HCT116 (cell line): ENCODE measurements around the gene C3orf20.

Source experiments
- CTCF ChIP-seq, 3 experiments: fragments of 200-600 bp in 1 of 3; sonication (generic) in 1 of 3; IDR thresholded peaks in 2 of 3; conservative IDR thresholded peaks in 1 of 3; 2 replicates each; pipeline ENCODE4 v1.5.1; 2012 to 2017; ENCODE audit warnings: low read depth in 2 of 3, low read length in 2 of 3, antibody characterized with exemption in 1 of 3, borderline replicate concordance in 1 of 3, control low read depth in 1 of 3, mild to moderate bottlenecking in 1 of 3, mixed read lengths in 1 of 3, mixed run types in 1 of 3, moderate library complexity in 1 of 3; ENCODE audit not compliant: insufficient read depth in 1 of 3
- EZH2 ChIP-seq: fragments of 200-600 bp; sonication (generic); IDR thresholded peaks from 2 replicates; pipeline ENCODE4 v1.6.1; 2017; ENCODE audit warnings: antibody characterized with exemption, mixed run types
- MAX ChIP-seq: IDR thresholded peaks from 2 replicates; pipeline ENCODE4 v1.6.1; 2012
- POLR2A ChIP-seq: IDR thresholded peaks from 2 replicates; pipeline ENCODE4 v1.7.0; 2011; ENCODE audit warnings: borderline replicate concordance; ENCODE audit not compliant: insufficient read depth, insufficient read length; ENCODE audit errors: extremely low read depth
- POLR2AphosphoS5 ChIP-seq: IDR thresholded peaks from 2 replicates; pipeline ENCODE4 v1.6.1; 2011; ENCODE audit warnings: mild to moderate bottlenecking, low read depth, low read length, moderate library complexity
- SIN3A ChIP-seq: IDR thresholded peaks from 2 replicates; pipeline ENCODE4 v1.6.1; 2012; ENCODE audit warnings: low read depth
- ZNF274 ChIP-seq: fragments of 200-500 bp; sonication (Bioruptor generic); IDR thresholded peaks from 2 replicates; pipeline ENCODE4 v1.6.1; 2014; ENCODE audit warnings: mild to moderate bottlenecking, low read depth, low read length, inconsistent platforms
- TF ChIP-seq, protein P1 (sequence below): IDR thresholded peaks from 2 replicates; pipeline ENCODE4 v1.6.1; 2012; ENCODE audit warnings: low read depth
- TF ChIP-seq, protein P2 (sequence below): IDR thresholded peaks from 2 replicates; pipeline ENCODE4 v1.6.1; 2012

- TF ChIP-seq MAX: no peak
- no peak for TF ChIP-seq POLR2A
- TF ChIP-seq CTCF (IDR thresholded peaks at IDR 0.05 in 2 of 3, conservative IDR thresholded peaks at IDR 0.05 in 1 of 3; ENCODE audit: borderline replicate concordance in 1 of 3, insufficient read depth in 1 of 3, low read depth in 2 of 3, low read length in 2 of 3): no peak
- TF ChIP-seq EZH2: no peak
- no peak for TF ChIP-seq POLR2AphosphoS5
- no peak for TF ChIP-seq SIN3A
- no peak for TF ChIP-seq ZNF274
- TF ChIP-seq, protein P1, sequence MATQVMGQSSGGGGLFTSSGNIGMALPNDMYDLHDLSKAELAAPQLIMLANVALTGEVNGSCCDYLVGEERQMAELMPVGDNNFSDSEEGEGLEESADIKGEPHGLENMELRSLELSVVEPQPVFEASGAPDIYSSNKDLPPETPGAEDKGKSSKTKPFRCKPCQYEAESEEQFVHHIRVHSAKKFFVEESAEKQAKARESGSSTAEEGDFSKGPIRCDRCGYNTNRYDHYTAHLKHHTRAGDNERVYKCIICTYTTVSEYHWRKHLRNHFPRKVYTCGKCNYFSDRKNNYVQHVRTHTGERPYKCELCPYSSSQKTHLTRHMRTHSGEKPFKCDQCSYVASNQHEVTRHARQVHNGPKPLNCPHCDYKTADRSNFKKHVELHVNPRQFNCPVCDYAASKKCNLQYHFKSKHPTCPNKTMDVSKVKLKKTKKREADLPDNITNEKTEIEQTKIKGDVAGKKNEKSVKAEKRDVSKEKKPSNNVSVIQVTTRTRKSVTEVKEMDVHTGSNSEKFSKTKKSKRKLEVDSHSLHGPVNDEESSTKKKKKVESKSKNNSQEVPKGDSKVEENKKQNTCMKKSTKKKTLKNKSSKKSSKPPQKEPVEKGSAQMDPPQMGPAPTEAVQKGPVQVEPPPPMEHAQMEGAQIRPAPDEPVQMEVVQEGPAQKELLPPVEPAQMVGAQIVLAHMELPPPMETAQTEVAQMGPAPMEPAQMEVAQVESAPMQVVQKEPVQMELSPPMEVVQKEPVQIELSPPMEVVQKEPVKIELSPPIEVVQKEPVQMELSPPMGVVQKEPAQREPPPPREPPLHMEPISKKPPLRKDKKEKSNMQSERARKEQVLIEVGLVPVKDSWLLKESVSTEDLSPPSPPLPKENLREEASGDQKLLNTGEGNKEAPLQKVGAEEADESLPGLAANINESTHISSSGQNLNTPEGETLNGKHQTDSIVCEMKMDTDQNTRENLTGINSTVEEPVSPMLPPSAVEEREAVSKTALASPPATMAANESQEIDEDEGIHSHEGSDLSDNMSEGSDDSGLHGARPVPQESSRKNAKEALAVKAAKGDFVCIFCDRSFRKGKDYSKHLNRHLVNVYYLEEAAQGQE: no peak
- TF ChIP-seq, protein P2, sequence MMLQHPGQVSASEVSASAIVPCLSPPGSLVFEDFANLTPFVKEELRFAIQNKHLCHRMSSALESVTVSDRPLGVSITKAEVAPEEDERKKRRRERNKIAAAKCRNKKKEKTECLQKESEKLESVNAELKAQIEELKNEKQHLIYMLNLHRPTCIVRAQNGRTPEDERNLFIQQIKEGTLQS: no peak
These were observed 28.3 kb downstream of the C3orf20 start for GRCh38 chr3:14703128-14703750.
